WTC11 (cell line): ENCODE results near the gene VKORC1.

ENCODE experiments used
- ATF2 ChIP-seq: sonication (generic); formaldehyde crosslinking; IDR thresholded peaks from 2 replicates; pipeline ENCODE4 v1.8.1; 2022; ENCODE audit warnings: low read depth, missing genetic modification reagents, borderline replicate concordance
- STAT6 ChIP-seq: sonication (generic); formaldehyde crosslinking; conservative IDR thresholded peaks from 2 replicates; pipeline ENCODE4 v1.8.1; 2023; ENCODE audit warnings: mild to moderate bottlenecking, low read depth, missing genetic modification reagents, moderate library complexity
- ZNF317 ChIP-seq: sonication (generic); formaldehyde crosslinking; IDR thresholded peaks from 2 replicates; pipeline ENCODE4 v1.8.1; 2023; ENCODE audit warnings: low read depth, mild to moderate bottlenecking, moderate library complexity, missing genetic modification reagents, borderline replicate concordance
- TF ChIP-seq, protein P1 (sequence below): fragments of 200-600 bp; IDR thresholded peaks from 2 replicates; pipeline ENCODE4 v1.8.0; 2022; ENCODE audit warnings: antibody characterized with exemption

DNA sequence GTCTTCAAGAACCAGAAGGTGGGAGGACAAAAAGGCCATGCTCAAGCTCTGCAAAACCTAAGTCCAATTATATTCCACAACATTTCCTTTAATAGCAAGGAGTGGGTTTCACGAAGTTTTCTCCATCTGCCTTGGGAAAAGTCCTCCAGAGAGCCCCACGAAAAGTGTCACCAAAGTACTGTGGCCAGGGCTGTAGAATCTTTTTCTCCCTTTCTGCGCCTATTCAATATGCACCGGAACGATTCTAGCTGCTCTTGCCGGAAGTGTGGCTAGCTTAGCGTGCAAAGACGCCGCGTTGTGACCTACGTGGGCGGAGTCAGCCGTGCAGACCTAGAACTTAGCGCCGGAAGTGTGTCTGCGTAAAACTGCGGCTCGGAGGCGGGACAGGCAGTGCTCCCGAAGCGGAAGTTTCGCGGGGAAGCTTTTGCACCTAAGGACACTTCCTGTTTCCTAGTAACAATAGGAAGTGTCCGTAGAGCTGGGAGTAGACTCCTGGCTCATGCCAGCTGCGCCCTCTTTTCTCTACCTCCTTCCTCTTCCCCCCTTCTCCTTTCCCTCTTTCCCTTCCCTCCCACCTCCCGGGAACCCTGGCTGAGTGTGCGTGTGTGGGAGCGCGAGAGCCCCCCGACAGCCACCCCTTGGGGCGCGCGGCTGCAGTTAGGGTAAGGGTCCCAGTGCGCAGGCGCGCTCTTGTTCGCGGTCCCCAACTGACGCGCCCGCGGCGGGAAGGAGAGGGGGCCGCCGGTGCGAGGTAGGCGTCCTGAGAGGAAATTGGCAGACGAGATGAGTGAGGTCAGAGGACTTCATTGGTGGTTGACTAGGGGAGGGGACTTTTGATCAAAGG is 20.4 kb downstream of the VKORC1 start, which contains the start of the genes ZNF646 and ZNF668:
- TF ChIP-seq ZNF317 (CRISPR knock-in tag) (no peak), ATF2 (CRISPR knock-in tag) (no peak), STAT6 (CRISPR knock-in tag) (no peak)
- TF ChIP-seq, protein P1, sequence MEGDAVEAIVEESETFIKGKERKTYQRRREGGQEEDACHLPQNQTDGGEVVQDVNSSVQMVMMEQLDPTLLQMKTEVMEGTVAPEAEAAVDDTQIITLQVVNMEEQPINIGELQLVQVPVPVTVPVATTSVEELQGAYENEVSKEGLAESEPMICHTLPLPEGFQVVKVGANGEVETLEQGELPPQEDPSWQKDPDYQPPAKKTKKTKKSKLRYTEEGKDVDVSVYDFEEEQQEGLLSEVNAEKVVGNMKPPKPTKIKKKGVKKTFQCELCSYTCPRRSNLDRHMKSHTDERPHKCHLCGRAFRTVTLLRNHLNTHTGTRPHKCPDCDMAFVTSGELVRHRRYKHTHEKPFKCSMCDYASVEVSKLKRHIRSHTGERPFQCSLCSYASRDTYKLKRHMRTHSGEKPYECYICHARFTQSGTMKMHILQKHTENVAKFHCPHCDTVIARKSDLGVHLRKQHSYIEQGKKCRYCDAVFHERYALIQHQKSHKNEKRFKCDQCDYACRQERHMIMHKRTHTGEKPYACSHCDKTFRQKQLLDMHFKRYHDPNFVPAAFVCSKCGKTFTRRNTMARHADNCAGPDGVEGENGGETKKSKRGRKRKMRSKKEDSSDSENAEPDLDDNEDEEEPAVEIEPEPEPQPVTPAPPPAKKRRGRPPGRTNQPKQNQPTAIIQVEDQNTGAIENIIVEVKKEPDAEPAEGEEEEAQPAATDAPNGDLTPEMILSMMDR = no peak
